A673 (cell line): ENCODE measurements around the gene SDHAF1. TPM values are rescaled to one million over a fixed set of nuclear protein-coding genes. Genes with fewer than 3 reads are reported as not detected.
"Not testable (repeated sequence)": the region's sequence is repeated elsewhere in the genome, so short reads cannot be mapped to it uniquely, and the experiment has no call there.

Source experiments
- BruUV-seq: library from RNA; stranded (reverse); fragments of 400-500 nt; replicated peaks from 2 replicates; lab custom pipeline; 2021; lab: Mats Ljungman, UMichigan
- CTCF ChIA-PET: fragments of 300-600 bp; sonication (Branson Sonifier 250); formaldehyde crosslinking; loops from one replicate; lab custom pipeline; 2022; ENCODE audit warnings: antibody characterized with exemption; lab: Charles Lee
- POLR2A ChIA-PET: fragments of 300-600 bp; sonication (Branson Sonifier 250); formaldehyde crosslinking; loops from one replicate; lab custom pipeline; 2022; ENCODE audit warnings: antibody characterized with exemption; ENCODE audit not compliant: low non-redundant PET; lab: Charles Lee
- DNase-seq: peaks from one replicate; pipeline ENCODE4 v3.0.0-alpha.2; 2015; ENCODE audit warnings: low spot score
- H3K27ac ChIP-seq: fragments of 200-600 bp; sonication (generic); 2 replicates; pipeline ENCODE4 v1.5.1; 2016; ENCODE audit warnings: mixed run types, low read depth, mild to moderate bottlenecking, mixed read lengths, antibody characterized with exemption, low read length; ENCODE audit not compliant: poor library complexity, severe bottlenecking
- H3K27me3 ChIP-seq: fragments of 200-600 bp; sonication (generic); replicated peaks from 2 replicates; pipeline ENCODE4 v1.6.1; 2017; ENCODE audit warnings: mixed run types, low read depth, mild to moderate bottlenecking, mixed read lengths, antibody characterized with exemption, low read length; ENCODE audit not compliant: insufficient read depth, poor library complexity
- H3K36me3 ChIP-seq: fragments of 200-600 bp; sonication (generic); 2 replicates; pipeline ENCODE4 v1.6.1; 2016; ENCODE audit warnings: mixed run types, mild to moderate bottlenecking, mixed read lengths, antibody characterized with exemption, low read length; ENCODE audit not compliant: insufficient read depth, poor library complexity, severe bottlenecking
- H3K4me1 ChIP-seq: fragments of 200-600 bp; sonication (generic); 2 replicates; pipeline ENCODE4 v1.6.1; 2017; ENCODE audit warnings: mixed run types, mild to moderate bottlenecking, mixed read lengths, antibody characterized with exemption, low read length; ENCODE audit not compliant: insufficient read depth, poor library complexity, severe bottlenecking
- H3K4me3 ChIP-seq: fragments of 200-600 bp; sonication (generic); 2 replicates; pipeline ENCODE4 v1.5.1; 2016; ENCODE audit warnings: low read depth, mixed run types, mild to moderate bottlenecking, mixed read lengths, low read length; ENCODE audit not compliant: poor library complexity, severe bottlenecking
- H3K9me3 ChIP-seq: fragments of 200-600 bp; sonication (generic); 2 replicates; pipeline ENCODE4 v1.6.1; 2016; ENCODE audit warnings: mixed run types, low read depth, mild to moderate bottlenecking, mixed read lengths, antibody characterized with exemption, low read length; ENCODE audit not compliant: poor library complexity, severe bottlenecking
- EZH2 ChIP-seq: fragments of 200-600 bp; sonication (generic); IDR thresholded peaks from 2 replicates; pipeline ENCODE4 v1.6.1; 2017; ENCODE audit warnings: borderline replicate concordance, low read depth, mild to moderate bottlenecking, mixed read lengths, antibody characterized with exemption, low read length; ENCODE audit not compliant: poor library complexity, severe bottlenecking
- intact Hi-C: fragments of 100-400 bp; cut with micrococcal nuclease; formaldehyde crosslinking; loops from one replicate; pipeline ENCODE4 v1.10.0; 2022; ENCODE audit not compliant: unreplicated experiment
- total RNA-seq: library from RNA; stranded (reverse); gene quantifications from 2 replicates; pipeline ENCODE4 v1.2.3, GENCODE V29; 2021
- TF ChIP-seq, protein P1 (sequence below): fragments of 300-800, 200-600 bp; sonication (generic); conservative IDR thresholded peaks from 2 replicates; pipeline ENCODE4 v1.5.1; 2017; ENCODE audit warnings: low read depth, mild to moderate bottlenecking, antibody characterized with exemption, low read length, moderate library complexity, mixed read lengths

Gene SDHAF1
- total RNA-seq, 1 experiment from 2014 or later: 8.9 TPM

DNA sequence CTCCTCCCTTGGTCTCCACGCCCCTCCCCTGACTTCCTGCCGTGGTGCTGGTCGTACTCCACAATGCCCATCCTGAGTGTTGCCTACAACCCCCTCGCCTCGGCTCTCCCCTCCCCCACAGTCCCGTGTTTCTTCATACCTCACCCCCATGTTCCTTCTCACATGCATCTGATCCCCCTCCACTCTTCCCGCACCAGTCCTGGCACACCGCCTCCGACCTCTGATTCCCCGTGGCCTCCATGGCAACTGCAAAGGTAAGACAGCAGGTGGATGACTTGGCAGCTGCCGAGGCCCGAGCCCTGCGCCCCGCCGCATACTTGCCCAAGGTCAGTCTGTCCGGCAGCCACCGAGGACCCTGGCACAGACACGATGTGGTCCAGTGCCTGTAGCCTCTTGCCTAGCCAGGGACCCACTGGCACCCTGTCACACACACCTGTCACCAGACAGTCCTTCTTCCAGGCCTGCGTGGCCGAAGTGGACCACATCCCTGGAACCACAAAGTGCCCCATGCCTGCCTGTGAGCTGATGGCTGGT, 16.1 kb upstream of the SDHAF1 start:
- POLR2A ChIA-PET: no interaction called here
- no peaks in the 10 kb centered on the region for H3K9me3 ChIP-seq
- no peak for DNase-seq
- no peak overlapping the region for H3K27ac ChIP-seq
- no peaks in the 10 kb centered on the region for H3K4me1 ChIP-seq
- no TSS peak for BruUV-seq
- no peak overlapping the region for H3K4me3 ChIP-seq
- CTCF ChIA-PET: no interaction called here
- H3K27me3 ChIP-seq: no peaks in the 10 kb centered on the region
- TF ChIP-seq, protein P1, sequence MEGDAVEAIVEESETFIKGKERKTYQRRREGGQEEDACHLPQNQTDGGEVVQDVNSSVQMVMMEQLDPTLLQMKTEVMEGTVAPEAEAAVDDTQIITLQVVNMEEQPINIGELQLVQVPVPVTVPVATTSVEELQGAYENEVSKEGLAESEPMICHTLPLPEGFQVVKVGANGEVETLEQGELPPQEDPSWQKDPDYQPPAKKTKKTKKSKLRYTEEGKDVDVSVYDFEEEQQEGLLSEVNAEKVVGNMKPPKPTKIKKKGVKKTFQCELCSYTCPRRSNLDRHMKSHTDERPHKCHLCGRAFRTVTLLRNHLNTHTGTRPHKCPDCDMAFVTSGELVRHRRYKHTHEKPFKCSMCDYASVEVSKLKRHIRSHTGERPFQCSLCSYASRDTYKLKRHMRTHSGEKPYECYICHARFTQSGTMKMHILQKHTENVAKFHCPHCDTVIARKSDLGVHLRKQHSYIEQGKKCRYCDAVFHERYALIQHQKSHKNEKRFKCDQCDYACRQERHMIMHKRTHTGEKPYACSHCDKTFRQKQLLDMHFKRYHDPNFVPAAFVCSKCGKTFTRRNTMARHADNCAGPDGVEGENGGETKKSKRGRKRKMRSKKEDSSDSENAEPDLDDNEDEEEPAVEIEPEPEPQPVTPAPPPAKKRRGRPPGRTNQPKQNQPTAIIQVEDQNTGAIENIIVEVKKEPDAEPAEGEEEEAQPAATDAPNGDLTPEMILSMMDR: no peak
- TF ChIP-seq EZH2: no peak
- intact Hi-C loops: no loop called here
- no peaks in the 10 kb centered on the region for H3K36me3 ChIP-seq

GRCh38 chr19:35980997-35981396, 14.0 kb upstream of the SDHAF1 start:
- H3K36me3 ChIP-seq, DNase-seq, BruUV-seq, H3K9me3 ChIP-seq, intact Hi-C loops, H3K27ac ChIP-seq, H3K27me3 ChIP-seq, H3K4me3 ChIP-seq, H3K4me1 ChIP-seq: not testable (repeated sequence)
- POLR2A ChIA-PET: interaction anchor here (0.6 kb wide), 1 partner anchor 1303 kb away, joined by 3 read pairs; the partner anchor contains the start of gene ZNF302
- CTCF ChIA-PET: interaction anchor here (0.7 kb wide), 1 partner anchor 197 kb away, joined by 4 read pairs; no protein-coding TSS in a partner anchor

DNA sequence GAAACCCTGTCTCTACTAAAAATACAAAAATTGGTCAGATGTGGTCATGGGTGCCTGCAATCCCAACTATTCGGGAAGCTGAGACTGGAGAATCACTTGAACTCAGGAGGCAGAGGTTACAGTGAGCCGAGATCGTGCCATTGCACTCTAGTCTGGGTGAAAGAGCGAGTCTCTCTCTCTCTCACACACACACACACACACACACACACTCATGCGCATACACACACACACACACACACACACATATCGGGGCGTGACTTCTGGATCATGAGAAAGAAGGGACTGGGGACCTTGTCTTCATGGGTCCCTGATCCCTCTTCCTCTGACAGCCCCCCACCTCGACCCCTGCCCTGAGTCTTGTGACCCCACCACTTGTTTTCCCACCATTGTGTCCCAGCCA, 11.8 kb upstream of the SDHAF1 start:
- Histone ChIP-seq H3K36me3 (no peaks in the 10 kb centered on the region), H3K27ac (no peak overlapping the region), H3K9me3 (no peaks in the 10 kb centered on the region), H3K4me1 (peaks cover 8% of the 10 kb centered on the region), H3K27me3 (peaks cover 7% of the 10 kb centered on the region), H3K4me3 (no peak overlapping the region)
- TF ChIP-seq, protein P1: no peak
- no peak for TF ChIP-seq EZH2
- no peak for DNase-seq
- POLR2A ChIA-PET: no interaction called here
- no TSS peak for BruUV-seq
- intact Hi-C loops: no loop called here
- CTCF ChIA-PET: no interaction called here

DNA sequence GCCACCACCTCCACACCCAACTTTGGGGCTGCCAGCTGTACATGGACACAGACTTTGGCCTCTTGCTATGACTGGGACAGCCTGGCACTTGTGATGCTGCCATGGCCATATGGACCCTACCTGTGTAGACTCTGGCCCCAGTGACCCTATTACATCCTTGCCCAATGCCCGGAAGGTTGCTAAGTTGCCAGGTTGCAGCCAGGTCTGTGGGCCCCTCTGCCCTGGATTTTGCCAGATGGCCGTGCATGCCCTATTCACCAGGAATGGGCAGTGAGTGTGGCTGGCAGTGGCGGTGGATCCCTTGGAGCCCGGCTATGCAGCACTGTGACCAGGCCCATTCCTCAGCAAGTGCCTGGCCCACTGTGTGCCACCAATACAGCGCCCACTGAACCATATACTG, 8.9 kb upstream of the SDHAF1 start:
- CTCF ChIA-PET: no interaction called here

More for the DNA sequence above, 8.9 kb upstream of the SDHAF1 start:
- no peak for TF ChIP-seq EZH2
- TF ChIP-seq, protein P1: no peak
- H3K36me3 ChIP-seq: no peaks in the 10 kb centered on the region
- POLR2A ChIA-PET: no interaction called here
- intact Hi-C loops: no loop called here
- H3K4me1 ChIP-seq: peaks cover 8% of the 10 kb centered on the region
- no peak overlapping the region for H3K27ac ChIP-seq
- peaks cover 7% of the 10 kb centered on the region for H3K27me3 ChIP-seq
- no TSS peak for BruUV-seq
- DNase-seq: no peak
- H3K9me3 ChIP-seq: no peaks in the 10 kb centered on the region
- no peak overlapping the region for H3K4me3 ChIP-seq
